Smooth muscle cell (in vitro differentiated cells): ENCODE data around the gene MPC1L. TPM values are rescaled to one million over a fixed set of nuclear protein-coding genes. Genes with fewer than 3 reads are reported as not detected.

Experiments used
- DNase-seq: peaks from one replicate; lab custom pipeline; 2025; ENCODE audit not compliant: unreplicated experiment; lab: John Stamatoyannopoulos, UW
- H2AFZ ChIP-seq: fragments of 200-600 bp; sonication (generic); 2 replicates; pipeline ENCODE4 v1.6.0; 2016; ENCODE audit warnings: antibody characterized with exemption, low read depth, mild to moderate bottlenecking
- H3F3A ChIP-seq: fragments of 200-600 bp; sonication (generic); 2 replicates; pipeline ENCODE4 v1.6.0; 2017; ENCODE audit warnings: antibody characterized with exemption, low read depth
- H3K27ac ChIP-seq: fragments of 200-600 bp; sonication (generic); 2 replicates; pipeline ENCODE4 v1.5.1; 2016; ENCODE audit warnings: low read depth, mild to moderate bottlenecking
- H3K27me3 ChIP-seq: fragments of 200-600 bp; sonication (generic); 2 replicates; pipeline ENCODE4 v1.6.1; 2016; ENCODE audit warnings: low read depth, mild to moderate bottlenecking
- H3K36me3 ChIP-seq: fragments of 200-600 bp; sonication (generic); 2 replicates; pipeline ENCODE4 v1.5.1; 2016; ENCODE audit warnings: low read depth
- H3K4me1 ChIP-seq: fragments of 200-600 bp; sonication (generic); 2 replicates; pipeline ENCODE4 v1.5.1; 2016; ENCODE audit warnings: low read depth
- H3K4me2 ChIP-seq: fragments of 200-600 bp; sonication (generic); 2 replicates; pipeline ENCODE4 v1.6.0; 2016; ENCODE audit warnings: mild to moderate bottlenecking
- H3K4me3 ChIP-seq: fragments of 200-600 bp; sonication (generic); 2 replicates; pipeline ENCODE4 v1.5.1; 2016; ENCODE audit warnings: mild to moderate bottlenecking
- H3K79me2 ChIP-seq: fragments of 200-600 bp; sonication (generic); 2 replicates; pipeline ENCODE4 v1.6.0; 2016; ENCODE audit warnings: low read depth, mild to moderate bottlenecking
- H3K9ac ChIP-seq: fragments of 200-600 bp; sonication (generic); 2 replicates; pipeline ENCODE4 v1.6.0; 2016; ENCODE audit warnings: low read depth
- H3K9me3 ChIP-seq: fragments of 200-600 bp; sonication (generic); replicated peaks from 2 replicates; pipeline ENCODE4 v1.5.1; 2016; ENCODE audit warnings: low read depth
- H4K20me1 ChIP-seq: fragments of 200-600 bp; sonication (generic); 2 replicates; pipeline ENCODE4 v1.6.0; 2016; ENCODE audit warnings: low read depth
- CTCF ChIP-seq: fragments of 200-600 bp; sonication (generic); IDR thresholded peaks from 2 replicates; pipeline ENCODE4 v1.5.1; 2017; ENCODE audit warnings: borderline replicate concordance, mild to moderate bottlenecking, antibody characterized with exemption; ENCODE audit not compliant: insufficient read depth, poor library complexity, severe bottlenecking
- WGBS: methylation state at CpG from one replicate; pipeline ENCODE4 v1.1.7; 2016; ENCODE audit warnings: low lambda C conversion rate; 5-methylcytosine and 5-hydroxymethylcytosine counted together
- polyA plus RNA-seq: library from polyadenylated mRNA; unstranded; fragments of >200 nt; fragmentation: Nextera tagmentation; extraction: Ambion mirVana; gene quantifications from 2 replicates; pipeline ENCODE4 v1.2.1, GENCODE V29; 2016
- total RNA-seq: library from RNA; depleted of rRNA; stranded (reverse); fragments of >200 nt; gene quantifications from 2 replicates; pipeline ENCODE4 v1.2.3, GENCODE V29; 2014

Gene MPC1L
- total and polyA plus RNA-seq, 2 experiments from 2014 or later: 1.1 TPM; not detected in 1

DNA sequence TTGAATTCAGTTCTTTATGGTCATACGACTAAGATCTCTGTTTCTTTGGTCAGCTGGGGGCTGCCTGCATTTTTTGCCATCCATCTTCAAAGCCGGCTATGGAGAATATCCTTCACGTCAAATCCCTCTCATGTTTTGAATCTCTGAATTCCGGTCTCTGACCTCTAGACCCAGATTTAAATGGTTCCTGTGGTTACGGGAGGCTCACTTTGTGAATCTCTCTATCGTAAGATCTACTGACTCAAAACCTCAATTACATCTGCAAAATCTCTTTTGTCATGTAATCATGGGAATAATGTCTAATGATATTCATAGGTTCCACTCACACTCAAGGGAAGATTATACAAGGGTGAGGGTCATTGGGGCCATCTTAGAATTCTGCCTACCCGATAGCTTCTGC, 5.7 kb upstream of the MPC1L start:
- no peak overlapping the region for H3K4me3 ChIP-seq
- H3K4me2 ChIP-seq: no peak overlapping the region
- no peak overlapping the region for H2AFZ ChIP-seq
- no peak overlapping the region for H3K27ac ChIP-seq
- no peak for TF ChIP-seq CTCF
- no peaks in the 10 kb centered on the region for H4K20me1 ChIP-seq
- no peaks in the 10 kb centered on the region for H3K27me3 ChIP-seq
- H3K36me3 ChIP-seq: no peaks in the 10 kb centered on the region
- H3K9ac ChIP-seq: no peak overlapping the region
- WGBS: 83% methylated on average over 7 of the region's 7 CpGs
- H3K4me1 ChIP-seq: no peaks in the 10 kb centered on the region
- no peaks in the 10 kb centered on the region for H3K79me2 ChIP-seq
- H3K9me3 ChIP-seq: no peaks in the 10 kb centered on the region
- no peaks in the 10 kb centered on the region for H3F3A ChIP-seq
- no peak for DNase-seq

DNA sequence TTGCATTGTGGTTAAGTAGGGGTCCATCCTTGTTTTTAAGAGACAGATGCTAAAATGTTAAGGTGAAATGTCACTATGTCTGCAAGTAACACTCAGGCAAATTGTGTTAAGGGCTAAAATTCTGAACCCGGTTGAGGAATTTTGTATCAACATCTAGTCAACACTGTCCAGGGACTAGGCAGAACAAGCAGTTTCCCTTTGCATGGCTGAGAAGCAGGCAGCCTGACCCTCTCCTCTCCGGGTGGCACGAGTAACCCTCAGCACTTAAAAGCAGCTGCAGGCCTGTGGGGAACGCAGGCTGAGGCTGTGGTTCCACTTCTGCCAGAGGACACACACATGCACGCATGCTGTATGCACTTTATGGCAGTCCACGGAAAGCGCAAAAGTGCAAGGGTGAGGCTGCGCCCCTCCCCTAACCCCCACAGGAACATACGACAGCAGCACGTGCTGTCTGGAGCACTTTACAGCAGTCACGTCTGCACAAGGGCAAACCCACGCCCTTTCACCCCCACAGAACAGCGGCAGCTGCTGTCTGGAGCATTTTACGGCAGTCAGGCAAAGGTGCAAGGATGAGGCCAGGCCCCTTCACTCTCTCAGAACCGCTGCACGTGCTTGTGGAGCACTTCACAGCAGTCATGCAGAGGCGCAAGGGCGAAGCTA, 619 bp upstream of the MPC1L start:
- Histone ChIP-seq H3K27ac (no peak overlapping the region), H3K4me1 (no peaks in the 10 kb centered on the region), H4K20me1 (no peaks in the 10 kb centered on the region), H3K36me3 (no peaks in the 10 kb centered on the region), H3K27me3 (no peaks in the 10 kb centered on the region), H3K9me3 (no peaks in the 10 kb centered on the region), H3K9ac (no peak overlapping the region), H2AFZ (no peak overlapping the region), H3K4me3 (no peak overlapping the region), H3K79me2 (no peaks in the 10 kb centered on the region), H3K4me2 (no peak overlapping the region), H3F3A (no peaks in the 10 kb centered on the region)
- DNase-seq: no peak
- TF ChIP-seq CTCF: no peak
- WGBS: 83% methylated on average over 18 of the region's 18 CpGs

DNA sequence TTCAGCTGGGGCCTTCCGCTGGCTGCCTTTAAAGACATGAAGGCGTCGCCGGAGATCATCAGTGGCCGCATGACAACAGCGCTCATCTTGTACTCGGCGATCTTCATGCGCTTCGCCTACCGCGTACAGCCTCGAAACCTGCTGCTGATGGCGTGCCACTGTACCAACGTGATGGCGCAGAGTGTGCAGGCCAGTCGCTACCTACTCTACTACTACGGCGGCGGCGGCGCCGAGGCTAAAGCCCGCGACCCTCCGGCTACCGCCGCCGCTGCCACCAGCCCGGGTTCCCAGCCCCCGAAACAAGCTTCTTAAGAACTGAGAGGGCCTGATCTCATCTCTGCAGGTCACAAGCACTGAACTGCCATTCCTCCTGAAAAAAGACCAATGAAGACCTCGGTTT, 437 bp downstream of the MPC1L start:
- DNase-seq: no peak
- Histone ChIP-seq H3K9ac (no peak overlapping the region), H3K4me1 (no peaks in the 10 kb centered on the region), H3K27ac (no peak overlapping the region), H3K9me3 (no peaks in the 10 kb centered on the region), H3K79me2 (no peaks in the 10 kb centered on the region), H3K36me3 (no peaks in the 10 kb centered on the region), H3F3A (no peaks in the 10 kb centered on the region), H4K20me1 (no peaks in the 10 kb centered on the region), H3K4me2 (no peak overlapping the region), H3K27me3 (no peaks in the 10 kb centered on the region), H2AFZ (no peak overlapping the region), H3K4me3 (no peak overlapping the region)
- WGBS: 95% methylated on average over 31 of the region's 32 CpGs
- no peak for TF ChIP-seq CTCF

DNA sequence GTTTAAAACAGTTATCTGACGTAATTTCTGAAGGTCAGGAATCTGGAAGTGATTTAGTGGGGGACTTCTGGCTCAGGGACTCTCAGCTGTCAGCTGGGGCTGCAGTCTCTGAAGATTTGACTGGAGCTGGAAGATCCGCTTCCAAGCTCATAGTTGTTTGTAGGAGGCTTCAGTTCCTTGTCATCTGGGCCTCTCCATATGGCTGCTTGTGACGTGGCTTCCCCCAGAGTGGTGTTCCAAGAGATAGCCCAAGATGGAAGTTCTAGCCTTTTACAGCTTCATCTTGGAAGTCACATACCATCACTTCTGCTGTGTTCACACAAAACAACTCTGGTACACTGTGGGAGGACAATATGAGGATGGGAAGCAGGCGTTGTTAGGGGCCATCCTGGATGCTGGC, 2.1 kb downstream of the MPC1L start:
- no peak overlapping the region for H3K9ac ChIP-seq
- H4K20me1 ChIP-seq: no peaks in the 10 kb centered on the region
- no peaks in the 10 kb centered on the region for H3K79me2 ChIP-seq
- no peaks in the 10 kb centered on the region for H3K9me3 ChIP-seq
- H2AFZ ChIP-seq: no peak overlapping the region
- no peaks in the 10 kb centered on the region for H3K27me3 ChIP-seq
- WGBS: 67% methylated on average over 4 of the region's 4 CpGs
- no peaks in the 10 kb centered on the region for H3F3A ChIP-seq
- no peak for DNase-seq
- no peak overlapping the region for H3K4me2 ChIP-seq
- H3K36me3 ChIP-seq: no peaks in the 10 kb centered on the region
- no peak overlapping the region for H3K27ac ChIP-seq
- no peak for TF ChIP-seq CTCF
- no peak overlapping the region for H3K4me3 ChIP-seq
- no peaks in the 10 kb centered on the region for H3K4me1 ChIP-seq
